Thoracic aorta (tissue), 2 donors: ENCODE measurements around the gene ATP9A. TPM values are rescaled to one million over a fixed set of nuclear protein-coding genes. Genes with fewer than 3 reads are reported as not detected.

Experiments
- ATAC-seq: fragments of 150-250 bp; one replicate; pipeline ENCODE4 v1.8.0; 2017; ENCODE audit warnings: low read depth; ENCODE audit not compliant: insufficient number of reproducible peaks, low FRiP score
- DNase-seq: peaks from one replicate; pipeline ENCODE4 v3.0.0-alpha.2; 2020; ENCODE audit warnings: low spot score
- H3K27ac ChIP-seq, 2 donors: fragments of 200-600 bp; sonication (generic); 1 replicate in 1 of 2; 2 replicates in 1 of 2; pipeline ENCODE4 v1.5.1; 2016; ENCODE audit warnings: mild to moderate bottlenecking in 2 of 2, moderate library complexity in 2 of 2
- H3K27me3 ChIP-seq: fragments of 200-600 bp; sonication (generic); replicated peaks from 2 replicates; pipeline ENCODE4 v1.6.0; 2016; ENCODE audit warnings: mild to moderate bottlenecking; ENCODE audit not compliant: insufficient read depth
- H3K36me3 ChIP-seq: fragments of 200-600 bp; sonication (generic); one replicate; pipeline ENCODE4 v1.5.1; 2016
- H3K4me1 ChIP-seq, 2 donors: fragments of 200-600 bp; sonication (generic); 1 replicate in 1 of 2; 2 replicates in 1 of 2; pipeline versions ENCODE4 v1.5.1 to v1.6.0; 2016; ENCODE audit warnings: low read depth in 2 of 2, mild to moderate bottlenecking in 1 of 2; ENCODE audit not compliant: control insufficient read depth in 1 of 2
- H3K4me3 ChIP-seq: fragments of 200-600 bp; sonication (generic); 2 replicates; pipeline ENCODE4 v1.5.1; 2016; ENCODE audit warnings: mild to moderate bottlenecking
- H3K9me3 ChIP-seq: fragments of 200-600 bp; sonication (generic); 2 replicates; pipeline ENCODE4 v1.5.1; 2016
- total RNA-seq, 2 donors: library from RNA; depleted of rRNA; stranded (reverse); fragments of >200 nt; gene quantifications; one replicate each; pipeline versions ENCODE4 v1.1.0 to v1.2.3, GENCODE V29; 2016
- TF ChIP-seq, protein P1 (sequence below): fragments of 200-600 bp; sonication (generic); IDR thresholded peaks from one replicate; pipeline ENCODE4 v1.5.1; 2019; ENCODE audit warnings: antibody characterized with exemption

The ATP9A gene
- total RNA-seq, 2 donors from 2014 or later: 54.4 TPM

GRCh38 chr20:51583499-51583898 lies 184.7 kb downstream of the ATP9A start:
- Histone ChIP-seq H3K27me3 (no peaks in the 10 kb centered on the region), H3K9me3 (no peaks in the 10 kb centered on the region), H3K4me3 (no peak overlapping the region), H3K4me1 (no peaks in the 10 kb centered on the region), H3K27ac (no peak overlapping the region), H3K36me3 (no peaks in the 10 kb centered on the region)
- ATAC-seq (no peak), DNase-seq (no peak)
- TF ChIP-seq, protein P1, sequence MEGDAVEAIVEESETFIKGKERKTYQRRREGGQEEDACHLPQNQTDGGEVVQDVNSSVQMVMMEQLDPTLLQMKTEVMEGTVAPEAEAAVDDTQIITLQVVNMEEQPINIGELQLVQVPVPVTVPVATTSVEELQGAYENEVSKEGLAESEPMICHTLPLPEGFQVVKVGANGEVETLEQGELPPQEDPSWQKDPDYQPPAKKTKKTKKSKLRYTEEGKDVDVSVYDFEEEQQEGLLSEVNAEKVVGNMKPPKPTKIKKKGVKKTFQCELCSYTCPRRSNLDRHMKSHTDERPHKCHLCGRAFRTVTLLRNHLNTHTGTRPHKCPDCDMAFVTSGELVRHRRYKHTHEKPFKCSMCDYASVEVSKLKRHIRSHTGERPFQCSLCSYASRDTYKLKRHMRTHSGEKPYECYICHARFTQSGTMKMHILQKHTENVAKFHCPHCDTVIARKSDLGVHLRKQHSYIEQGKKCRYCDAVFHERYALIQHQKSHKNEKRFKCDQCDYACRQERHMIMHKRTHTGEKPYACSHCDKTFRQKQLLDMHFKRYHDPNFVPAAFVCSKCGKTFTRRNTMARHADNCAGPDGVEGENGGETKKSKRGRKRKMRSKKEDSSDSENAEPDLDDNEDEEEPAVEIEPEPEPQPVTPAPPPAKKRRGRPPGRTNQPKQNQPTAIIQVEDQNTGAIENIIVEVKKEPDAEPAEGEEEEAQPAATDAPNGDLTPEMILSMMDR: no peak

DNA sequence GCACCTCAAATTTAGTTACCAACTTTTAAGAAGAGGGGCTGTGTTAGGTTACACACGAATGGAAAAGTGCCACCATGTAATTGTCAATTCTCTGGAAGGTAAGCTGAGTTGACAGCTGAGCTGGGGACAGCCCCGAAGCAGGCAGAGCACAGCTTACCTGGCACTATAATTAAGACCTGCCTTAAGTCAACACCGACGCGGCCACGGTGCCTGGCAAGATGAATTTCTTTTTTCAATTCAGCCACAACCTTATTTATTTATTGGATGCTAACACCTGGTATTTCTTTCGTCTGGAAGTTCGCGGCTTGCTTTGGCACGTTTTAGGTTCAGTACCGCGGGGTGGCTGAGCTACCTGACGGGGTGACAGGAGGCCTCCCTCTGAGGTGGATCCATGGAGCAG lies 185.1 kb downstream of the ATP9A start:
- DNase-seq (no peak), ATAC-seq (no peak)
- Histone ChIP-seq H3K4me3 (no peak overlapping the region), H3K27ac (no peak overlapping the region), H3K9me3 (no peaks in the 10 kb centered on the region), H3K27me3 (no peaks in the 10 kb centered on the region), H3K4me1 (no peaks in the 10 kb centered on the region), H3K36me3 (no peaks in the 10 kb centered on the region)
- TF ChIP-seq, protein P1: no peak

DNA sequence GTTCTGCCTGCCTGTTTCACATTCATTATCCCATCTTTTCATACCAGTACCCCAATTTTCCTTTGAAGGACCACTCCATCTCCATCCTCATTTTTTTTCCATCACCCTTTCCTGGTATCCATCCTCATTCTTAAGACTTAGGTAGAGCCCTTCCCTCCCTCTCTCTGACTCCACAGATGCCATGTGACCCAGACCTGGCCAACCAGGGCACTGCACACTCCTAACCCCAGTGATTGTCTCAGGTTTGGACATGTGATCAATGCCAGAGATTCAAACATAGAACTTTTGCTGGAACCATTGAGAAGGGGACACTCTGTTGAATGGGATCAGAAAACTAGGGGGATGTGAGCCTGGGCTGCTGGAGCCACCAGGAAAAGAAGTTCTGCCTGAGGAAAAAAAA lies 186.6 kb downstream of the ATP9A start:
- Histone ChIP-seq H3K4me3 (no peak overlapping the region), H3K4me1 (no peaks in the 10 kb centered on the region), H3K27ac (no peak overlapping the region), H3K9me3 (no peaks in the 10 kb centered on the region), H3K36me3 (no peaks in the 10 kb centered on the region), H3K27me3 (no peaks in the 10 kb centered on the region)
- no peak for DNase-seq
- TF ChIP-seq, protein P1: no peak
- ATAC-seq: no peak

- H3K4me1 ChIP-seq: peaks cover 0 to 3% of the 10 kb centered on the region in 2 donors
- no peaks in the 10 kb centered on the region for H3K36me3 ChIP-seq
- H3K27me3 ChIP-seq: no peaks in the 10 kb centered on the region
- H3K4me3 ChIP-seq: no peak overlapping the region
- DNase-seq: no peak
- ATAC-seq: no peak
- no peak overlapping the region for H3K27ac ChIP-seq
- no peaks in the 10 kb centered on the region for H3K9me3 ChIP-seq
- TF ChIP-seq, protein P1: no peak
These were observed 189.1 kb downstream of the ATP9A start for GRCh38 chr20:51579137-51579536.

GRCh38 chr20:51578145-51578459 lies 190.1 kb downstream of the ATP9A start:
- Histone ChIP-seq H3K27me3 (no peaks in the 10 kb centered on the region), H3K9me3 (no peaks in the 10 kb centered on the region), H3K36me3 (no peaks in the 10 kb centered on the region), H3K4me3 (no peak overlapping the region), H3K27ac (no peak overlapping the region), H3K4me1 (peaks cover 5 to 12% of the 10 kb centered on the region in 2 donors)
- TF ChIP-seq, protein P1: no peak
- ATAC-seq (no peak), DNase-seq (no peak)
